Gastroesophageal sphincter (tissue), 4 donors: ENCODE measurements around the gene TOLLIP. TPM values are rescaled to one million over a fixed set of nuclear protein-coding genes. Genes with fewer than 3 reads are reported as not detected.
A peak's percentile ranks its signal among the peaks of the same experiment; 100 is the strongest.

Source experiments
- ATAC-seq: fragments of 150-250 bp; one replicate; pipeline ENCODE4 v1.9.1; 2016; ENCODE audit warnings: mild to moderate bottlenecking, moderate library complexity
- H3K27ac ChIP-seq, 4 donors: fragments of 200-600 bp; sonication (generic) in 3 of 4; 1 replicate in 3 of 4; 2 replicates in 1 of 4; pipeline ENCODE4 v1.5.1; 2016 to 2019
- H3K27me3 ChIP-seq: fragments of 200-600 bp; sonication (generic); one replicate; pipeline ENCODE4 v1.5.1; 2019
- H3K36me3 ChIP-seq, 2 donors: fragments of 200-600 bp; sonication (generic); one replicate each; pipeline ENCODE4 v1.5.1; 2019; ENCODE audit warnings: control low read depth in 1 of 2
- H3K4me1 ChIP-seq, 3 donors: fragments of 200-600 bp; sonication (generic); 1 replicate in 2 of 3; 2 replicates in 1 of 3; pipeline ENCODE4 v1.5.1; 2016 to 2019; ENCODE audit warnings: control low read depth in 2 of 3
- H3K4me3 ChIP-seq, 2 donors: fragments of 200-600 bp; sonication (generic); one replicate each; pipeline ENCODE4 v1.5.1; 2019; ENCODE audit warnings: mild to moderate bottlenecking in 1 of 2, moderate library complexity in 1 of 2
- H3K9me3 ChIP-seq, 3 donors: fragments of 200-600 bp; sonication (generic); one replicate each; pipeline ENCODE4 v1.5.1; 2017 to 2019; ENCODE audit warnings: control low read depth in 2 of 3
- CTCF ChIP-seq, 4 experiments: fragments of 200-600 bp in 2 of 4; fragments of 450-650 bp in 2 of 4; sonication (generic) in 1 of 4; IDR thresholded peaks; one replicate each; pipeline ENCODE4 v1.5.1; 2017 to 2019; ENCODE audit warnings: antibody characterized with exemption in 4 of 4, mild to moderate bottlenecking in 2 of 4, moderate library complexity in 2 of 4
- EP300 ChIP-seq: sonication (generic); formaldehyde crosslinking; IDR thresholded peaks from one replicate; pipeline ENCODE4 v1.6.1; 2017; ENCODE audit warnings: antibody characterized with exemption, mild to moderate bottlenecking
- POLR2A ChIP-seq, 2 donors: fragments of 450-650 bp; IDR thresholded peaks; one replicate each; pipeline ENCODE4 v1.6.1; 2017; ENCODE audit warnings: antibody characterized with exemption in 2 of 2, mild to moderate bottlenecking in 2 of 2, moderate library complexity in 1 of 2
- POLR2AphosphoS5 ChIP-seq: sonication (generic); formaldehyde crosslinking; IDR thresholded peaks from one replicate; pipeline ENCODE4 v1.6.1; 2017; ENCODE audit warnings: antibody characterized with exemption
- WGBS, 2 donors: methylation state at CpG; one replicate each; pipeline ENCODE4 v1.1.5; 2018; ENCODE audit warnings: low coverage in 1 of 2; 5-methylcytosine and 5-hydroxymethylcytosine counted together
- total RNA-seq, 4 donors: library from RNA; depleted of rRNA; stranded (reverse); fragments of >200 nt; gene quantifications; one replicate each; pipeline ENCODE4 v1.1.0, GENCODE V29; 2016

TOLLIP gene
- total RNA-seq, 4 donors from 2014 or later = 42.3 to 70.6 (median 49.1) TPM

- Histone ChIP-seq H3K4me1 (peaks cover 6 to 26% (median 6%) of the 10 kb centered on the region in 3 donors), H3K4me3 (no peak overlapping the region), H3K27me3 (no peaks in the 10 kb centered on the region), H3K27ac (no peak overlapping the region), H3K9me3 (no peaks in the 10 kb centered on the region), H3K36me3 (no peaks in the 10 kb centered on the region)
- ATAC-seq = no peak
- TF ChIP-seq POLR2AphosphoS5 (no peak), POLR2A (IDR thresholded peaks at IDR 0.05) (no peak), EP300 (no peak), CTCF (IDR thresholded peaks at IDR 0.05) (no peak)
- 57 to 65% methylated on average over 13 to 17 of the region's 33 CpGs for WGBS, 2 donors
Observed at GRCh38 chr11:1338201-1339065, 29.0 kb upstream of the TOLLIP start.

GRCh38 chr11:1337647-1338007 lies 28.2 kb upstream of the TOLLIP start:
- Histone ChIP-seq H3K9me3 (no peaks in the 10 kb centered on the region), H3K27ac (peak overlapping the region; percentile 0 to 90 (median 85)), H3K36me3 (no peaks in the 10 kb centered on the region), H3K4me1 (peaks cover 6 to 26% (median 6%) of the 10 kb centered on the region in 3 donors), H3K27me3 (no peaks in the 10 kb centered on the region), H3K4me3 (peak overlapping the region in 1 of 2 donors; percentile 63)
- TF ChIP-seq EP300 (no peak), POLR2AphosphoS5 (no peak), POLR2A (IDR thresholded peaks at IDR 0.05) (no peak), CTCF (IDR thresholded peaks at IDR 0.05) (no peak)
- no peak for ATAC-seq
- 60 to 63% methylated on average over 8 to 12 of the region's 25 CpGs for WGBS, 2 donors

- Histone ChIP-seq H3K27me3 (no peaks in the 10 kb centered on the region), H3K9me3 (no peaks in the 10 kb centered on the region), H3K4me1 (peaks cover 6 to 26% (median 6%) of the 10 kb centered on the region in 3 donors), H3K4me3 (peak overlapping the region; percentile 28 to 63), H3K36me3 (no peaks in the 10 kb centered on the region), H3K27ac (peak overlapping the region; percentile 8 to 90 (median 85))
- ATAC-seq = peak; percentile 30
- no CpG with 5 or more reads among the region's 95 CpGs for WGBS, 2 donors
- TF ChIP-seq POLR2AphosphoS5 (no peak), CTCF (IDR thresholded peaks at IDR 0.05) (no peak), POLR2A (IDR thresholded peaks at IDR 0.05) (no peak), EP300 (no peak)
Observed at GRCh38 chr11:1336836-1337646, 27.6 kb upstream of the TOLLIP start.

- H3K27me3 ChIP-seq = no peaks in the 10 kb centered on the region
- TF ChIP-seq EP300 (no peak), POLR2AphosphoS5 (peak; percentile 93), POLR2A (IDR thresholded peaks at IDR 0.05) (peak; percentile 8 to 23), CTCF (IDR thresholded peaks at IDR 0.05) (no peak)
- H3K27ac ChIP-seq = peak overlapping the region; percentile 82 to 90 (median 88)
- ATAC-seq = peak; percentile 86
- H3K9me3 ChIP-seq = no peaks in the 10 kb centered on the region
- no peaks in the 10 kb centered on the region for H3K36me3 ChIP-seq
- peaks cover 6 to 26% (median 6%) of the 10 kb centered on the region in 3 donors for H3K4me1 ChIP-seq
- H3K4me3 ChIP-seq = peak overlapping the region; percentile 56 to 63
- 0% methylated on average over 6 of the region's 66 CpGs; no CpG with 5 or more reads in 1 of the 2 donors for WGBS, 2 donors
Observed at GRCh38 chr11:1335811-1336761, 26.7 kb upstream of the TOLLIP start.
